ENCODE data around the gene ADGB.
"Not testable (repeated sequence)": the region's sequence is repeated elsewhere in the genome, so short reads cannot be mapped to it uniquely, and the experiment has no call there.

- TF ChIP-seq POLR2A (IDR thresholded peaks at IDR 0.05; ENCODE audit: low read length); GATA1 (IDR thresholded peaks at IDR 0.05; ENCODE audit: low read depth, low read length): not testable (repeated sequence)
Observed at GRCh38 chr6:146809014-146809413, 210.2 kb downstream of the ADGB start.

All from erythroblast (primary cell).